OCI-LY7 (cell line): ENCODE data around the gene SYNPO2. TPM values are rescaled to one million over a fixed set of nuclear protein-coding genes. Genes with fewer than 3 reads are reported as not detected.

Experiments used
- BruUV-seq: library from RNA; stranded (reverse); fragments of 400-500 nt; replicated peaks from 2 replicates; lab custom pipeline; 2021; lab: Mats Ljungman, UMichigan
- CTCF ChIA-PET: fragments of 300-600 bp; sonication (Branson Sonifier 250); formaldehyde crosslinking; loops from one replicate; lab custom pipeline; 2022; ENCODE audit warnings: antibody characterized with exemption; ENCODE audit not compliant: unreplicated experiment; lab: Charles Lee
- POLR2A ChIA-PET: fragments of 300-600 bp; sonication (Branson Sonifier 250); formaldehyde crosslinking; loops from one replicate; lab custom pipeline; 2022; ENCODE audit warnings: antibody characterized with exemption; lab: Charles Lee
- DNase-seq: peaks from one replicate; pipeline ENCODE4 v3.0.0-alpha.2; 2015; ENCODE audit warnings: low spot score
- H2AFZ ChIP-seq: fragments of 200-600 bp; sonication (generic), shearing (Covaris generic); 2 replicates; pipeline ENCODE4 v1.6.1; 2014; ENCODE audit warnings: mild to moderate bottlenecking, antibody characterized with exemption, low read length, moderate library complexity
- H3K27ac ChIP-seq: fragments of 200-600 bp; sonication (generic); 2 replicates; pipeline ENCODE4 v1.5.1; 2014; ENCODE audit warnings: mixed run types, low read depth, mild to moderate bottlenecking, moderate library complexity, low read length, inconsistent platforms; ENCODE audit not compliant: poor library complexity, severe bottlenecking
- H3K36me3 ChIP-seq: fragments of 200-600 bp; sonication (generic); 2 replicates; pipeline ENCODE4 v1.6.1; 2014; ENCODE audit warnings: mild to moderate bottlenecking, antibody characterized with exemption, low read length, moderate library complexity, mixed read lengths; ENCODE audit not compliant: insufficient read depth
- H3K4me1 ChIP-seq: fragments of 200-600 bp; sonication (generic); 2 replicates; pipeline ENCODE4 v1.5.1; 2014; ENCODE audit warnings: mild to moderate bottlenecking, low read length; ENCODE audit not compliant: insufficient read depth, poor library complexity, severe bottlenecking
- H3K4me2 ChIP-seq: fragments of 200-600 bp; sonication (generic); 2 replicates; pipeline ENCODE4 v1.6.1; 2014; ENCODE audit warnings: mild to moderate bottlenecking, low read length
- H3K4me3 ChIP-seq: fragments of 200-600 bp; sonication (generic); 2 replicates; pipeline ENCODE4 v1.5.1; 2014; ENCODE audit warnings: mild to moderate bottlenecking, low read depth, low read length; ENCODE audit not compliant: poor library complexity, severe bottlenecking
- H3K79me2 ChIP-seq: fragments of 200-600 bp; sonication (generic); 2 replicates; pipeline ENCODE4 v1.6.1; 2016; ENCODE audit warnings: low read depth, mild to moderate bottlenecking, low read length, moderate library complexity, mixed read lengths; ENCODE audit not compliant: insufficient read depth
- H3K9me2 ChIP-seq: fragments of 200-600 bp; sonication (generic); 2 replicates; pipeline ENCODE4 v1.6.1; 2016; ENCODE audit warnings: mild to moderate bottlenecking, low read length, mixed read lengths; ENCODE audit not compliant: insufficient read depth
- H3K9me3 ChIP-seq: fragments of 200-600 bp; sonication (generic); 2 replicates; pipeline ENCODE4 v1.6.1; 2014; ENCODE audit warnings: mild to moderate bottlenecking, mixed run types, low read length, mixed read lengths
- H4K20me1 ChIP-seq: fragments of 200-600 bp; sonication (generic); 2 replicates; pipeline ENCODE4 v1.6.1; 2014; ENCODE audit warnings: mild to moderate bottlenecking, antibody characterized with exemption, low read length, moderate library complexity, mixed read lengths; ENCODE audit not compliant: insufficient read depth
- EZH2phosphoT487 ChIP-seq: fragments of 200-600 bp; sonication (generic); IDR thresholded peaks from 2 replicates; pipeline ENCODE4 v1.6.1; 2018; ENCODE audit warnings: low read depth, borderline replicate concordance, mild to moderate bottlenecking, mixed run types, antibody characterized with exemption, low read length, moderate library complexity, mixed read lengths
- intact Hi-C: fragments of 100-400 bp; cut with micrococcal nuclease; formaldehyde crosslinking; loops from one replicate; pipeline ENCODE4 v1.10.0; 2022; ENCODE audit not compliant: unreplicated experiment
- total RNA-seq, 2 experiments: library from RNA; depleted of rRNA in 1 of 2; stranded (reverse); fragments of >200 nt in 1 of 2; shearing (Covaris generic) in 1 of 2; gene quantifications; 2 replicates each; pipeline ENCODE4 v1.2.3, GENCODE V29; 2014 to 2022
- TF ChIP-seq, protein P1 (sequence below): fragments of 200-600 bp; sonication (generic); conservative IDR thresholded peaks from 2 replicates; pipeline ENCODE4 v1.5.1; 2014; ENCODE audit warnings: mild to moderate bottlenecking, antibody characterized with exemption, low read length, moderate library complexity, mixed read lengths

The SYNPO2 gene
- total RNA-seq, 2 experiments from 2014 or later: 0.11 to 0.19 TPM

DNA sequence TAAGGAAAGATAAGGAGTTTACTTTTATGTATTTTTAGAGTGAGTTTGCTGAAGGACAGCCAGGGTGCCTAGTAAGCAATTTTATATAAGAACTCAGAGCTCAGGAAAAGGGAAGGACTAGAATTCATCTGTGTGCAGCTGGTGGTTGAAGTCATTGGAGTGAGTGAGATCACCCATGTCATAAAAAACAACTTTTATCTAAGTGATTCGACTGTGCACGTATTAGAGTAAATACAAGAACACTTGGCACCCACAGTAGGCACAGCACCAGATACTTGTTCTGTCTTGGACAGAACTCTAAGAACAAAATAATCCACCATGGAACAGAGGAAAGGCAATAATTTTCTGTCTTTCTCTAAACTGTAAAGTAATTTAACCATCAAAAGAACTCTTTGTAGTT lies 31.6 kb downstream of the SYNPO2 start:
- no peak overlapping the region for H2AFZ ChIP-seq
- no peak overlapping the region for H3K27ac ChIP-seq
- CTCF ChIA-PET: no interaction called here
- H3K4me1 ChIP-seq: no peaks in the 10 kb centered on the region
- no peak for DNase-seq
- H4K20me1 ChIP-seq: no peaks in the 10 kb centered on the region
- H3K36me3 ChIP-seq: no peaks in the 10 kb centered on the region
- TF ChIP-seq EZH2phosphoT487: no peak
- TF ChIP-seq, protein P1, sequence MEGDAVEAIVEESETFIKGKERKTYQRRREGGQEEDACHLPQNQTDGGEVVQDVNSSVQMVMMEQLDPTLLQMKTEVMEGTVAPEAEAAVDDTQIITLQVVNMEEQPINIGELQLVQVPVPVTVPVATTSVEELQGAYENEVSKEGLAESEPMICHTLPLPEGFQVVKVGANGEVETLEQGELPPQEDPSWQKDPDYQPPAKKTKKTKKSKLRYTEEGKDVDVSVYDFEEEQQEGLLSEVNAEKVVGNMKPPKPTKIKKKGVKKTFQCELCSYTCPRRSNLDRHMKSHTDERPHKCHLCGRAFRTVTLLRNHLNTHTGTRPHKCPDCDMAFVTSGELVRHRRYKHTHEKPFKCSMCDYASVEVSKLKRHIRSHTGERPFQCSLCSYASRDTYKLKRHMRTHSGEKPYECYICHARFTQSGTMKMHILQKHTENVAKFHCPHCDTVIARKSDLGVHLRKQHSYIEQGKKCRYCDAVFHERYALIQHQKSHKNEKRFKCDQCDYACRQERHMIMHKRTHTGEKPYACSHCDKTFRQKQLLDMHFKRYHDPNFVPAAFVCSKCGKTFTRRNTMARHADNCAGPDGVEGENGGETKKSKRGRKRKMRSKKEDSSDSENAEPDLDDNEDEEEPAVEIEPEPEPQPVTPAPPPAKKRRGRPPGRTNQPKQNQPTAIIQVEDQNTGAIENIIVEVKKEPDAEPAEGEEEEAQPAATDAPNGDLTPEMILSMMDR: no peak
- H3K4me3 ChIP-seq: no peak overlapping the region
- intact Hi-C loops: no loop called here
- H3K9me3 ChIP-seq: no peaks in the 10 kb centered on the region
- no TSS peak for BruUV-seq
- no peaks in the 10 kb centered on the region for H3K9me2 ChIP-seq
- H3K4me2 ChIP-seq: no peak overlapping the region
- POLR2A ChIA-PET: no interaction called here
- H3K79me2 ChIP-seq: no peaks in the 10 kb centered on the region

DNA sequence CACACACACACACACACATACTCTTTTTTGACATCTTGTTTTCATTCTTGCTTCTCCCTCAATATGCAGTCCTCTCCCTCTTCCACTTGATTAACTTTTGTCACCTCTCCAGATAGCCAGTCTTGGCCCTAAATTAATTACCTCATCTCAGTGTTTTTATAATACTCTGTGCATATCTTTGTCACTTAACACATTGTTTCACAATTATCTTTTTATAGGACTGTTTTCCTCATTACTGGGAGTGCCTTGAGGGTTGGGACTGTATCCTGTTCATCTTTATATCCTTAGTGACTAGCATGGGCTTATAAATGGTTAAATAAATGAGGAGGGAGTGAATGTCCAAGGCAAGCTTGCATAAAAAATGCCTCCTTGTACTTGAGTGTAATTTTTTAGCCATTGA lies 33.1 kb downstream of the SYNPO2 start:
- CTCF ChIA-PET: no interaction called here
- intact Hi-C loops: no loop called here
- no peaks in the 10 kb centered on the region for H3K9me2 ChIP-seq
- H4K20me1 ChIP-seq: no peaks in the 10 kb centered on the region
- TF ChIP-seq EZH2phosphoT487: no peak
- TF ChIP-seq, protein P1: no peak
- no peak overlapping the region for H3K27ac ChIP-seq
- POLR2A ChIA-PET: interaction anchor here (0.7 kb wide), 1 partner anchor 17 kb away, joined by 3 read pairs; no protein-coding TSS in a partner anchor
- no peaks in the 10 kb centered on the region for H3K4me1 ChIP-seq
- DNase-seq: no peak
- H3K4me3 ChIP-seq: no peak overlapping the region
- H3K36me3 ChIP-seq: no peaks in the 10 kb centered on the region
- BruUV-seq: no TSS peak
- no peak overlapping the region for H3K4me2 ChIP-seq
- no peaks in the 10 kb centered on the region for H3K79me2 ChIP-seq
- no peak overlapping the region for H2AFZ ChIP-seq
- no peaks in the 10 kb centered on the region for H3K9me3 ChIP-seq

GRCh38 chr4:118923891-118924290 lies 35.2 kb downstream of the SYNPO2 start:
- POLR2A ChIA-PET: no interaction called here
- no peaks in the 10 kb centered on the region for H3K36me3 ChIP-seq
- TF ChIP-seq, protein P1: no peak
- TF ChIP-seq EZH2phosphoT487: no peak
- no peak overlapping the region for H3K27ac ChIP-seq
- H3K4me1 ChIP-seq: no peaks in the 10 kb centered on the region
- no peaks in the 10 kb centered on the region for H3K79me2 ChIP-seq
- no peak overlapping the region for H2AFZ ChIP-seq
- no peak for DNase-seq
- H3K9me3 ChIP-seq: no peaks in the 10 kb centered on the region
- intact Hi-C loops: no loop called here
- BruUV-seq: no TSS peak
- no peak overlapping the region for H3K4me3 ChIP-seq
- H3K4me2 ChIP-seq: no peak overlapping the region
- CTCF ChIA-PET: no interaction called here
- H4K20me1 ChIP-seq: no peaks in the 10 kb centered on the region
- no peaks in the 10 kb centered on the region for H3K9me2 ChIP-seq
